ENCODE measurements around the gene SNAPIN. TPM values are rescaled to one million over a fixed set of nuclear protein-coding genes. Genes with fewer than 3 reads are reported as not detected.
A peak's percentile ranks its signal among the peaks of the same experiment; 100 is the strongest.

The SNAPIN gene
- total RNA-seq, 1 experiment from 2014 or later, result 29.0 TPM

DNA sequence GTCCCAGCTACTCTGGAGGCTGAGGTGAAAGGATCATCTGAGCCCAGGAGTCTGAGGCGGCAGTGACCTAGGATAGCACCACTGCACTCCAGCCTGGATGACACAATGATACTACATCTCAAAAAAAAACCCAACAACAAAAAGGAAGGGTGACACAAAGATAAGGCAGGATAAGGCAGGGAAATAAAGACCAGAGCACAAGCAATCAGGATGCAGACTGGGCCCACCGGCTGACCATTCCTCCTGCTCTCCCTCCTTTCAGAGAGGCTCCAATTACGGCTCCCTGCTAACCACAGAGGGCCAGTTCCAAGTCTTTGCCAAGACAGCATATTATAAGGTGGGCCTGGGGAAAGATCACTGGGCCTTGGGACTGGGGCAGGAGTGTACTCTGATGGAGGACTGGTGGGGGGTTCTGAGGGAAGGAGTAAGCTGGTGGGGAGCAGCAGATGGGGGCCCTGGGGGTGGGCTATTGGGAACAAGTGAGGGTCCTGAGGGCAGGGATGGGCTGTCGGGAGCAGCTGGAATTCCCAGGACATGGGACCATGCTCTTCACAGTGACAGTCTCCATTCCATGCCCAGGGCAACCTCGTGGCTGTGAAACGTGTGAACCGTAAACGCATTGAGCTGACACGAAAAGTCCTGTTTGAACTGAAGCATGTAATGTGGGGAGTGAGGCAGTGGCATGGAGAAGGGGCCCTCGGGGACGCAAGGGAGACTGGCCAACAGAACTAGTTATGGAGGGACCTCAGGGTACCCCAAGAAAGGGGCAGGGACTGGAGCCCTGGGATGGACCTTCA is 27.2 kb downstream of the SNAPIN start:
- H3K4me3 Mint-ChIP-seq, result no peak overlapping the region; a peak in 1 of 5 replicates
- H2AK5ac ChIP-seq (ENCODE audit: insufficient read length, low read length), result no peak overlapping the region
- WGBS (ENCODE audit: extremely low coverage, insufficient read length, low lambda C conversion rate), result no CpG with 5 or more reads among the region's 11 CpGs
- no peak overlapping the region for H2BK20ac ChIP-seq (ENCODE audit: low read depth, low read length, poor library complexity, severe bottlenecking)
- no peaks in the 10 kb centered on the region for H3K4me1 ChIP-seq (ENCODE audit: insufficient read depth, low read length)
- no peak for DNase-seq
- no peaks in the 10 kb centered on the region for H3K9me3 Mint-ChIP-seq
- H3K27ac ChIP-seq (ENCODE audit: insufficient read length, low read depth, low read length), result no peak overlapping the region
- no peak overlapping the region for H3K18ac ChIP-seq (ENCODE audit: insufficient read length, low read depth, low read length)
- peaks cover 15% of the 10 kb centered on the region for H3K27me3 Mint-ChIP-seq (ENCODE audit: low read depth)
- TF ChIP-seq, protein P1, sequence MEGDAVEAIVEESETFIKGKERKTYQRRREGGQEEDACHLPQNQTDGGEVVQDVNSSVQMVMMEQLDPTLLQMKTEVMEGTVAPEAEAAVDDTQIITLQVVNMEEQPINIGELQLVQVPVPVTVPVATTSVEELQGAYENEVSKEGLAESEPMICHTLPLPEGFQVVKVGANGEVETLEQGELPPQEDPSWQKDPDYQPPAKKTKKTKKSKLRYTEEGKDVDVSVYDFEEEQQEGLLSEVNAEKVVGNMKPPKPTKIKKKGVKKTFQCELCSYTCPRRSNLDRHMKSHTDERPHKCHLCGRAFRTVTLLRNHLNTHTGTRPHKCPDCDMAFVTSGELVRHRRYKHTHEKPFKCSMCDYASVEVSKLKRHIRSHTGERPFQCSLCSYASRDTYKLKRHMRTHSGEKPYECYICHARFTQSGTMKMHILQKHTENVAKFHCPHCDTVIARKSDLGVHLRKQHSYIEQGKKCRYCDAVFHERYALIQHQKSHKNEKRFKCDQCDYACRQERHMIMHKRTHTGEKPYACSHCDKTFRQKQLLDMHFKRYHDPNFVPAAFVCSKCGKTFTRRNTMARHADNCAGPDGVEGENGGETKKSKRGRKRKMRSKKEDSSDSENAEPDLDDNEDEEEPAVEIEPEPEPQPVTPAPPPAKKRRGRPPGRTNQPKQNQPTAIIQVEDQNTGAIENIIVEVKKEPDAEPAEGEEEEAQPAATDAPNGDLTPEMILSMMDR (conservative IDR thresholded peaks at IDR 0.05), result no peak
- no peak overlapping the region for H3K9ac ChIP-seq (ENCODE audit: extremely low read depth, insufficient read length, low read length)
- no peaks in the 10 kb centered on the region for H4K20me1 ChIP-seq (ENCODE audit: control insufficient read depth, insufficient read depth, insufficient read length)
- H3K27ac Mint-ChIP-seq, result peak overlapping the region in 2 of 3 experiments; percentile 50 to 73; a peak in 2 of 7 replicates
- H3K4me2 ChIP-seq (ENCODE audit: insufficient read depth, insufficient read length, low read length), result no peak overlapping the region
- H4K91ac ChIP-seq (ENCODE audit: insufficient read length, low read depth, low read length), result no peak overlapping the region
- H2BK120ac ChIP-seq (ENCODE audit: low read depth, low read length, poor library complexity, severe bottlenecking), result no peak overlapping the region
- no peak overlapping the region for H3T11ph ChIP-seq (ENCODE audit: low read length)
- H3K14ac ChIP-seq (ENCODE audit: insufficient read depth, low read length), result no peak overlapping the region
- H3K56ac ChIP-seq (ENCODE audit: insufficient read length, low read depth, low read length), result no peak overlapping the region
- no peaks in the 10 kb centered on the region for H3K9me3 ChIP-seq (ENCODE audit: control insufficient read depth, low read depth, low read length)
- H3K79me2 ChIP-seq (ENCODE audit: insufficient read depth, low read length), result no peaks in the 10 kb centered on the region
- H2BK12ac ChIP-seq (ENCODE audit: insufficient read length, low read depth, low read length), result no peak overlapping the region
- no peak overlapping the region for H3K23ac ChIP-seq (ENCODE audit: insufficient read length, low read depth, low read length)
- no peak overlapping the region for H3K4ac ChIP-seq (ENCODE audit: low read depth, low read length)
- no peak overlapping the region for H4K5ac ChIP-seq (ENCODE audit: insufficient read length, low read depth, low read length)
- H3K27me3 ChIP-seq (ENCODE audit: insufficient read depth, low read length), result no peaks in the 10 kb centered on the region
- H2BK5ac ChIP-seq (ENCODE audit: insufficient read length, low read length), result no peak overlapping the region
- H3K36me3 Mint-ChIP-seq (ENCODE audit: insufficient read depth in 1 of 3, low read depth in 3 of 3), result peaks cover 4 to 41% (median 30%) of the 10 kb centered on the region in 3 experiments; a peak in 5 of 7 replicates
- H2BK15ac ChIP-seq (ENCODE audit: low read depth, low read length), result no peak overlapping the region
- no peaks in the 10 kb centered on the region for H3K23me2 ChIP-seq (ENCODE audit: insufficient read length, low read depth, low read length, poor library complexity, severe bottlenecking)
- no peaks in the 10 kb centered on the region for H3K79me1 ChIP-seq (ENCODE audit: insufficient read depth, low read depth, low read length, poor library complexity, severe bottlenecking)
- no peak overlapping the region for H2AFZ ChIP-seq (ENCODE audit: low read length)
- H3K4me1 Mint-ChIP-seq, result peaks cover 9 to 27% of the 10 kb centered on the region in 2 experiments
- no peak overlapping the region for H4K8ac ChIP-seq (replicated peaks; ENCODE audit: insufficient read length, low read depth, low read length)

Data from H9 (cell line).